ENCODE measurements around the gene NCR2. TPM values are rescaled to one million over a fixed set of nuclear protein-coding genes. Genes with fewer than 3 reads are reported as not detected.

NCR2 gene
- total RNA-seq, 2 experiments from 2014 or later, result not detected

- Histone ChIP-seq H3K9me2 (ENCODE audit: insufficient read depth, low read length) (no peaks in the 10 kb centered on the region), H3K4me2 (ENCODE audit: low read length) (no peak overlapping the region), H3K79me2 (ENCODE audit: insufficient read depth, low read depth, low read length) (no peaks in the 10 kb centered on the region), H3K27ac (ENCODE audit: low read depth, low read length, poor library complexity, severe bottlenecking) (no peak overlapping the region), H2AFZ (ENCODE audit: low read length) (no peak overlapping the region), H3K36me3 (ENCODE audit: insufficient read depth, low read length) (no peaks in the 10 kb centered on the region), H3K4me3 (ENCODE audit: low read depth, low read length, poor library complexity, severe bottlenecking) (no peak overlapping the region), H3K9me3 (ENCODE audit: low read length) (peaks cover 14% of the 10 kb centered on the region), H4K20me1 (ENCODE audit: insufficient read depth, low read length) (no peaks in the 10 kb centered on the region), H3K4me1 (ENCODE audit: insufficient read depth, low read length, poor library complexity, severe bottlenecking) (no peaks in the 10 kb centered on the region)
- CTCF ChIA-PET (ENCODE audit: unreplicated experiment), result no interaction called here
- BruUV-seq (replicated peaks), result no TSS peak
- intact Hi-C loops (cut with micrococcal nuclease; ENCODE audit: unreplicated experiment), result no loop called here
- TF ChIP-seq CTCF (conservative IDR thresholded peaks at IDR 0.05; ENCODE audit: low read length) (no peak), EZH2phosphoT487 (IDR thresholded peaks at IDR 0.05; ENCODE audit: borderline replicate concordance, low read depth, low read length) (no peak)
- POLR2A ChIA-PET, result no interaction called here
- DNase-seq (ENCODE audit: low spot score), result no peak
These were observed 20.5 kb downstream of the NCR2 start for GRCh38 chr6:41355952-41356351.

- H3K27ac ChIP-seq (ENCODE audit: low read depth, low read length, poor library complexity, severe bottlenecking), result no peak overlapping the region
These were observed 21.4 kb downstream of the NCR2 start for GRCh38 chr6:41356825-41357224.

More at GRCh38 chr6:41356825-41357224, 21.4 kb downstream of the NCR2 start:
- ChIA-PET CTCF (ENCODE audit: unreplicated experiment) (no interaction called here), POLR2A (interaction anchor here (0.6 kb wide), 2 partner anchors 67 to 304 kb away, joined by 3 to 4 read pairs; no protein-coding TSS in a partner anchor)
- H3K36me3 ChIP-seq (ENCODE audit: insufficient read depth, low read length), result no peaks in the 10 kb centered on the region
- intact Hi-C loops (cut with micrococcal nuclease; ENCODE audit: unreplicated experiment), result no loop called here
- no peak overlapping the region for H3K4me3 ChIP-seq (ENCODE audit: low read depth, low read length, poor library complexity, severe bottlenecking)
- H3K4me1 ChIP-seq (ENCODE audit: insufficient read depth, low read length, poor library complexity, severe bottlenecking), result no peaks in the 10 kb centered on the region
- BruUV-seq (replicated peaks), result no TSS peak
- H2AFZ ChIP-seq (ENCODE audit: low read length), result no peak overlapping the region
- H4K20me1 ChIP-seq (ENCODE audit: insufficient read depth, low read length), result no peaks in the 10 kb centered on the region
- peaks cover 19% of the 10 kb centered on the region for H3K9me3 ChIP-seq (ENCODE audit: low read length)
- no peaks in the 10 kb centered on the region for H3K79me2 ChIP-seq (ENCODE audit: insufficient read depth, low read depth, low read length)
- H3K9me2 ChIP-seq (ENCODE audit: insufficient read depth, low read length), result no peaks in the 10 kb centered on the region
- TF ChIP-seq EZH2phosphoT487 (IDR thresholded peaks at IDR 0.05; ENCODE audit: borderline replicate concordance, low read depth, low read length) (no peak), CTCF (conservative IDR thresholded peaks at IDR 0.05; ENCODE audit: low read length) (no peak)
- no peak overlapping the region for H3K4me2 ChIP-seq (ENCODE audit: low read length)
- no peak for DNase-seq (ENCODE audit: low spot score)

Measured in OCI-LY7 (cell line).